ENCODE data around the gene APOBEC3C.

GRCh38 chr22:39013942-39014722, at the start of gene APOBEC3C:
- TF ChIP-seq EZH2 (IDR thresholded peaks at IDR 0.05; ENCODE audit: borderline replicate concordance, insufficient read depth, low read length, poor library complexity, severe bottlenecking) (no peak), CTCF (IDR thresholded peaks at IDR 0.05; ENCODE audit: poor library complexity, severe bottlenecking) (no peak), EP300 (conservative IDR thresholded peaks at IDR 0.05; ENCODE audit: poor library complexity, severe bottlenecking) (no peak), TAF1 (IDR thresholded peaks at IDR 0.05; ENCODE audit: low read depth) (no peak), POLR2AphosphoS5 (IDR thresholded peaks at IDR 0.05) (no peak)

Data from neural cell (in vitro differentiated cells).